ENCODE measurements around the gene GART. TPM values are rescaled to one million over a fixed set of nuclear protein-coding genes. Genes with fewer than 3 reads are reported as not detected.

GART gene
- total RNA-seq, 2 experiments from 2014 or later = 224 to 232 TPM

DNA sequence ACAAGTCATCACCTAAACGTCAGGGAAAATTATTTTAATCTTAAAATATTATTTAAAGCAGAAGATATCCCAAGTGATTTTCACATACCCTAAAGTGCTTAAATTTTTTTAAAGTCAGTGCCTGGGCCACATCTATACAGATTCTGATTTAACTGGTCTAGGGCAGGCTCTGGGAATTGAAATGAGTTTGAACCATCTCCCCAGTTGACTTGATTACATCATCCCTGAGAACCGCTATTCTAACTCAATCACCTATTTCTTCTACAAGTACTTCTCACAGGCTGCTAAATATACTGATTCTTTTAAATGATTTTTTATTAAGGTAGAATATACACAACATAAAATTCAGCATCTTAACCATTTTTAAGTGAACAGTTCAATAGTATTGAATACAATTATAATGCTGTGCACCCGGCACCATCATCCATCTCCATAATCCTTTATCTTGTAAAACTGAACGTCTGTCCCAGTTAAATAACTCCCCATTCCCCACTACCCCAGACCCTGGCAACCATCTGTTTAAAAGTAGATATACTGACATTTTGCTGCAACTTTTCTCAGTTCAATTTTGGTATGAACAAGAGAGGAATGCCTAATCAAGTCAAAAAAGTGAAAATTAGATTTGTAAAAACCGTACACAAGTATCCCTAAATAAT is 19.5 kb downstream of the GART start:
- POLR2A ChIA-PET = interaction anchor here (0.6 to 1.0 kb wide), 4 partner anchors 12 to 37 kb away, joined by 3 read pairs; no protein-coding TSS in a partner anchor
- intact Hi-C loops (cut with micrococcal nuclease) = no loop called here
- peaks cover 40% of the 10 kb centered on the region for H3K36me3 Mint-ChIP-seq (ENCODE audit: low read depth)
- DNase-seq (no peak), ATAC-seq (no peak)
- no peak overlapping the region for H3K4me3 Mint-ChIP-seq
- no peaks in the 10 kb centered on the region for H3K27me3 Mint-ChIP-seq
- H3K9me3 Mint-ChIP-seq = no peaks in the 10 kb centered on the region
- TF ChIP-seq CTCF (IDR thresholded peaks at IDR 0.05) = no peak
- no peak overlapping the region for H3K27ac Mint-ChIP-seq
- CTCF ChIA-PET = interaction anchor here (0.9 kb wide), 1 partner anchor 78 kb away, joined by 3 read pairs; no protein-coding TSS in a partner anchor
- no peaks in the 10 kb centered on the region for H3K4me1 Mint-ChIP-seq (ENCODE audit: low read depth)

GRCh38 chr21:33518899-33519298 is 23.0 kb downstream of the GART start:
- no peak overlapping the region for H3K27ac Mint-ChIP-seq
- H3K27me3 Mint-ChIP-seq = no peaks in the 10 kb centered on the region
- POLR2A ChIA-PET = interaction anchor here (0.6 kb wide), 1 partner anchor 67 kb away, joined by 3 read pairs; no protein-coding TSS in a partner anchor
- no peak for TF ChIP-seq CTCF (IDR thresholded peaks at IDR 0.05)
- CTCF ChIA-PET = no interaction called here
- H3K36me3 Mint-ChIP-seq (ENCODE audit: low read depth) = peaks cover 53% of the 10 kb centered on the region
- intact Hi-C loops (cut with micrococcal nuclease) = no loop called here
- H3K4me3 Mint-ChIP-seq = no peak overlapping the region
- no peaks in the 10 kb centered on the region for H3K9me3 Mint-ChIP-seq
- no peak for ATAC-seq
- DNase-seq = no peak
- peaks cover 9% of the 10 kb centered on the region for H3K4me1 Mint-ChIP-seq (ENCODE audit: low read depth)

DNA sequence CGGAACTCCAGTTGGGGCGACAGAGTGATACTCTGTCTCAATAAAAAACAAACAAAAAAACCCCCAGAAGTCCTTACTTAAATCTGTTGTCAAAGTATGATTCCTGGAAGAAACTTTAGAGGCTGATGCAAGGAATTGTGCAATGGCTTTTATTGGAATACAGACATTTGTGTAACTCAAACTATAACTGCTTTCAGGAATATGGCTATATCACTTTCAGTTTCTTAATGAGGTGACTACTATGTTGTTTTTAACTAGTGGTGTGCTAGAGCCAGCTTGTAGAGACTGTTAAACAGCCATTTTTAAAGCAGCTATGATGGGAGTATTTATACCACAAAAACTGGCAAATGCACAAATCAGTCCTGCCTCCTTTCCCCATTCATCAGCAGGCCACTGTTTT is 27.7 kb downstream of the GART start:
- no peak for TF ChIP-seq CTCF (IDR thresholded peaks at IDR 0.05)
- H3K9me3 Mint-ChIP-seq = no peaks in the 10 kb centered on the region
- DNase-seq (no peak), ATAC-seq (no peak)
- intact Hi-C loops (cut with micrococcal nuclease) = no loop called here
- H3K27ac Mint-ChIP-seq = peak overlapping the region; percentile 51
- peaks cover 9% of the 10 kb centered on the region for H3K4me1 Mint-ChIP-seq (ENCODE audit: low read depth)
- ChIA-PET CTCF (interaction anchor here (1.5 kb wide), 1 partner anchor 92 kb away, joined by 4 read pairs; no protein-coding TSS in a partner anchor), POLR2A (interaction anchor here (1.1 to 1.8 kb wide), 3 partner anchors 9 to 34 kb away, joined by 3 to 8 read pairs (median 3); partner anchors contain the start of gene TMEM50B)
- H3K27me3 Mint-ChIP-seq = no peaks in the 10 kb centered on the region
- no peak overlapping the region for H3K4me3 Mint-ChIP-seq
- H3K36me3 Mint-ChIP-seq (ENCODE audit: low read depth) = peaks cover 69% of the 10 kb centered on the region

- Mint-ChIP-seq H3K9me3 (no peaks in the 10 kb centered on the region), H3K27ac (no peak overlapping the region), H3K36me3 (ENCODE audit: low read depth) (peaks cover 73% of the 10 kb centered on the region), H3K4me3 (no peak overlapping the region), H3K27me3 (no peaks in the 10 kb centered on the region), H3K4me1 (ENCODE audit: low read depth) (peaks cover 9% of the 10 kb centered on the region)
- DNase-seq (no peak), ATAC-seq (no peak)
- POLR2A ChIA-PET = interaction anchor here (0.9 to 1.5 kb wide), 2 partner anchors 12 to 13 kb away, joined by 3 read pairs; no protein-coding TSS in a partner anchor
- CTCF ChIA-PET = interaction anchor here (2.0 kb wide), 1 partner anchor 59 kb away, joined by 5 read pairs; no protein-coding TSS in a partner anchor
- no peak for TF ChIP-seq CTCF (IDR thresholded peaks at IDR 0.05)
- intact Hi-C loops (cut with micrococcal nuclease) = no loop called here
Observed at GRCh38 chr21:33512481-33512880, 29.4 kb downstream of the GART start.

DNA sequence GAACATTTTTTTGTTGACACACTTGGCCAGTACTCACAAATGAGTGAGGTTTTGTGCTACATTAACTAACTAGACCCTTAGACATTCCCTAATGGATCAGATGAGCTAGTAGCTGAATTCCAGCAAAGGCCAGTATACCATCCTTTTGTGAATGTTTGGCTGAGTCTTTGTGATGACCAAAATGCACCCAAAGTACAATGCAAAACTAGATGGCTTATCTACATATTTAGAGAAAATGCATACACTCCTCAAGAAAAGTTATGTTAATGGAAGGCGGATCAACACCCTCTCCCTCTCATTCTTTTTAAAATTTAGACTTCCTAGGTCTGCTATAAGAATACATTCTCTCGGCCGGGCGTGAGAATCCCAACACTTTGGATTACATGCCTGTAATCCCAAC is 30.3 kb downstream of the GART start:
- H3K27me3 Mint-ChIP-seq = no peaks in the 10 kb centered on the region
- H3K36me3 Mint-ChIP-seq (ENCODE audit: low read depth) = peaks cover 73% of the 10 kb centered on the region
- peaks cover 9% of the 10 kb centered on the region for H3K4me1 Mint-ChIP-seq (ENCODE audit: low read depth)
- CTCF ChIA-PET = interaction anchor here (2.0 kb wide), 1 partner anchor 60 kb away, joined by 5 read pairs; no protein-coding TSS in a partner anchor
- DNase-seq (no peak), ATAC-seq (no peak)
- peaks cover 3% of the 10 kb centered on the region for H3K9me3 Mint-ChIP-seq
- TF ChIP-seq CTCF (IDR thresholded peaks at IDR 0.05) = no peak
- intact Hi-C loops (cut with micrococcal nuclease) = no loop called here
- POLR2A ChIA-PET = interaction anchor here (0.9 to 1.6 kb wide), 3 partner anchors 12 to 14 kb away, joined by 3 read pairs; no protein-coding TSS in a partner anchor
- H3K27ac Mint-ChIP-seq = no peak overlapping the region
- no peak overlapping the region for H3K4me3 Mint-ChIP-seq
